Fibroblast of skin of abdomen (primary cell): ENCODE results near the gene EPB41L1.

Experiments
- DNase-seq: peaks from one replicate; pipeline ENCODE4 v3.0.0-alpha.2; 2013

Gene EPB41L1

DNA sequence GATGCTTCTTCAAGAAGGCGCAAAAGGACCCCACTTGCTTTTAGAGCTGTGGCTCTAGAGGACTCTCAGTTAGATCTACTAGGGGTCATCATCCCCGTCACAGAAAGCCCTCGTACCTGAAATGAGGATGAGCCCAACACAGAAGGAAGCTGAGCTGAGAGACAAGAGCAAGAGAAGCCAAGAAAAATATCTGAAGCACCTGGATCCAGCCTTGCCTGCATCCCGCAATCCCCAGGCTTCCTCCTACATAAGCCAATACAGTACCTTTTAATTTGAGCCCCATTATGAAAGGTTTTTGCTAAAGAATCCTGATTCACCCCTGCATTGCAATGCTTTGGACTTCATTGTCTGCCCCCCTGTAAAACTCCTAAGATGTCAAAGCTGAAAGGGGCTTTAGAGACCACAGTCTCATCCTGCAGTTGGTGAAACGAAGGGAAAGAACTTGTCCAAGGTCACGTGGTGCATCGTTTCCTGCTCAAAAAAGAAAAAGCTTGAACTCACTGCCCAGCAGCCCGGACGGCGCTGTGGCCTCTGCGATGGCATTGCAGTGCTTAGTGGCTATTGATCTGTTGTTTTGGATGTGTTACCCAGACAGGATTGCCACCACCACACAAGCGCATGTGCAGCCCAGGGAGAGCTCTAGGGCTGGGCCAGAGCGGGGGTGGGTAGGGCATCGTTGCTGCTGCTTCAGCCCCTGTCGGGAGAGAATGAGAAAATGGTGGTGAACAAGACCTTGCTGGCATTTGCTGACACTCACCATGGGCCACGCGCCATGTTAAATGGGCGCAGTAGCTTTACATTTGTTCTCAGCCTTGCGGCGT, 110.1 kb downstream of the EPB41L1 start:
- DNase-seq: no peak

DNA sequence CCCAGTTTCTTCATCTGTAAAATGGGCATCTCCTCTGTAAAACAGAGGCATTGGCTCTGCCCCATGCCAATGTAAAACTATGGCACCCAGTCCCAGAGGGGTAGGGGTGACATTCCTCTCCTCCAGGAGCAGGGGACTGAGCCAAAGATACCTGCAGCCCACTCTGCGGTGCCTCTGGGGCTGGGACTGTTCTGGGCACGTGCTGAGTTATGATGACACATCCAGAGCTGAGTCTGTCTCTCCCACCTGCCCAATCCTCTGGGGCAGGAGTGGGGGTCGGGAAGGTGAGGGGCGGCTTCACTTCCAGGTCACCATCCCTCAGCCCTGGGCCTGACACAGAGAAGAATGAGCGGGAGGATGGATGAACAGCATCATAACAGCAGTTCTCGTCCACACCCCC, 111.6 kb downstream of the EPB41L1 start:
- no peak for DNase-seq

DNA sequence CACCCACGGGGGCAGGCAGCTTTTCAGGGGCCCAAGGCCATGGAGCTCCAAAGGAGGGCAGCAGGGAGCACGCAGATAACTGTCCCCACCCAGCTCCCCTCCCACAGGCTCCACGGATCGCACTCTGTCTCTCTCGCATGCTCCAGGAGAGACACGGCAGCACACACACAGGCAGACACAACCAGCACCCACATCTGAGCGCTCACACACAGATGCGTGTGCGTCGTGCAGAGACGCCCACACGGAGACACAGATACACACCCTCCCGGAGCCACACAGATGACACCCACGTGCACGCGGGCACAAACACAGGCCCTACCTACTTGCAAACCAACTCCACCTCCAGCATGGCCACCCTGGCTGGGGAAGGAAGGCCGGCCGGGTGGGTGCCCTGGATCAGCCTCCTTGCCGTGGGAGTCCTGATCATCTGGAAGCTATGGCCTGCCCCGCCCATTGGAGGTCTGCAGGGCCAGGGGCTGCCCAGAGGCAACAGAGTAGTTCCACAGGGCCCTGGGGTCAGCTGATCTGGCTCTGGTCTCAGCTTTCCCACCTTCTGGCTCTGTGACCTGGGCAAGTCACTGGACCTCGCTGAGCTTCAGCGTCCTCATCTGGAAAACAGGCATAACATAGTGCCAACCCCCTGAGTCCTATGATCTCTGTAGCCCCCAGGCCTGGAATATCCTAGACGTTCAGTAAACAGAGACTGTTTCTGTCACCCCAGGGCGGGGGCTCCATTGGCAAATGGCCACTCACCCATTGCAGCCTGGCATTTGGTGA, 113.3 kb downstream of the EPB41L1 start:
- no peak for DNase-seq

DNA sequence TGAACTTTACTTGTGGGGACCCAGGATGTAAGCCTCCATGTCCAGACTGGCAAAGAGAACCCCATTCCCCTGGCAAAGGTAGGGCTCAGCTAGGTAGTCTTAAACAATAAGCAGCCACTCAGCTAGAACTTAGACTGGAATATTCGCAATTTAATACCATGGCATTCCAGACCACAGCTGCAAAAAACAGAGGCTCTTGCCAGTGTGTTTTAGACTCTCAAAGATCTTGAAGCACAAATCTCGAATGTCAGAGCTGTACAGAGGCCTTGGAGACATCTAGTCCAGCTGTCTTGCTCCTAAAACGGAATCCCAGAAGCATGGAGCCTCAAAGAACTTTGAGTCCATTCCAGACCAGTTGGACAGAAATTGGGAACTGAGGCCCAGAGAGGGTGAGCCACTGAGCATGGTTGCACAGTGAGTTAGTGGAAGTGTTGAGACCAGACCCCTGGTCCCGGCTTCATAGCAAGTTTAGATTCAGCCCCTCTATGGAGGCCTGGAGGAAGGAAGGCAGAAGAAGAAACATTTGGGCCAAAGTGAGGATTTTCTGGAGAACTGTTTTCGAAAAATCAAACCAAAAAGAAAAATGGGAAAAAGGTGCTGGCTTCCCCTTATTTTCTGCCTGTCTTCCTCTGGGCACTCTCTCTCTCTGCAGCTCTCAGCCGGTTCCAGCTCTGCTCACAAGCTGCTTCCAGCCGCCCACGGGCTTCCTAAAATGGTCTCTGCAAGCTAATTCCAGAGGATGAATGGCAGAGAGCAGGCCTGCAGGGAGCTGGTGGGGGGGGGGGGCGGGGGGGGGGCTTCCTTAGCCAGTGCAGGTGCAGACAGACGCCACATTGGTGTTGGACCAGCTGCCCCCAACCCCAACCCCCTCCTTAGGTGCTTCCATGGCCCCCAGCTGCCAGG, 114.2 kb downstream of the EPB41L1 start:
- DNase-seq: no peak

DNA sequence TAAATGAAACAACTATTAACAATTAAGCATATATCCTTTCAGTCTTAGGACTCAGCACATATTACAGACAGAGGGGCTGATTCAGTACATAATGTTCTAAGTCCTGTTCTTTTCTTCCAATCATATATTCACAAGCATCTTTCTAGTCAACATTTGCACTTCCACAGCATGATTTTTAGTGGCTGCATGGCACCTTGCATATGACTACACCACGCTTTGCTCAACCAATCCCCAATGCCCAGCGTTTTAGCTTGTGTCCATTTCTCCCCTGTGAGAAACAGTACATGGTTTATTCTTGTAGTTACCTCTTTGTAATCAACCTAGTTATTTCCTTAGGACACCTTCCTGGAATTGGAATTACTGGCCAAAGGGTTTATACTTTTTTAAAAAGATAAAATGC, 115.0 kb downstream of the EPB41L1 start:
- no peak for DNase-seq

DNA sequence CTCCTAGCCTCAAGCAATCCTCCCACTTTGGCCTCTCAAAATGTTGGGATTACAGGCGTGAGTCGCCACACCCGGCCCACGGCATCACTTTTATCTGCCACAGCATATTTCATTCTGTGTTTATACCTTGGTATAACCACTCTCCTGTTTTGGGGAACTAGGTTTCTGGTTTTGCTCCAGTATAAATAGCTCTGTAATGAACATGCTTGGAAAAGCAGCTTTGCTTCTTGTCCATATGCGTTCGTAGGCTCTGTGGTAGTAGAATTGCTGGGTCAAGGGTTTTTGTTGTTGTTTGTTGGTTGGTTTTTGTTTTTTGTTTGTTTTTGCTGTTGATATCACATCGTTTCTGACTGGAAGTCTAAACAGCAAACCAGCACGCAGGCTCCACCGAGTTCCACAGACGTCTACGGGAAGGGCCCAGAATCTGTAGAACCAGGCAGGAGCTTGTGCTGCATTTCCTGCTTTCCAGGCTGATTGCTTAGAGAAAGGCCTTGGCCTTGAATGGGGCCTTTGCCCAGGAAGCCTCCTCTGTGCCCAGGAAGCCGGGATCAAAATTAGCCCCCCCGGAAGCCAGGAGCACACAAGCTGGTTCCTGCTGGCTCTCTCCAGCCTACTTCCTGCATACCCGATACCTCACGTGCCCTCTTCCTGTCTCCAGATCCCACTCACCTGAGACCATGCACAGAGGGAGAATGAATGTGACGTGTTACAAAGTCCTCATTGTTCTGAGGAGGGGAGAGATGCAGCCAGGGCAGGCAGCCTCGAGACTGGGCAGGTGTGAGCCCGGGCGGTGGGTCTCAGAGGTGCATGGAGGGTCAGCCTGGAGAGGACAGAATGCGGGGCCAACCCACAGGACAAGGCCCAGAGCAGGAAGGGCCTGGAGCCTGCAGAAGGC, 116.5 kb downstream of the EPB41L1 start:
- DNase-seq: no peak

DNA sequence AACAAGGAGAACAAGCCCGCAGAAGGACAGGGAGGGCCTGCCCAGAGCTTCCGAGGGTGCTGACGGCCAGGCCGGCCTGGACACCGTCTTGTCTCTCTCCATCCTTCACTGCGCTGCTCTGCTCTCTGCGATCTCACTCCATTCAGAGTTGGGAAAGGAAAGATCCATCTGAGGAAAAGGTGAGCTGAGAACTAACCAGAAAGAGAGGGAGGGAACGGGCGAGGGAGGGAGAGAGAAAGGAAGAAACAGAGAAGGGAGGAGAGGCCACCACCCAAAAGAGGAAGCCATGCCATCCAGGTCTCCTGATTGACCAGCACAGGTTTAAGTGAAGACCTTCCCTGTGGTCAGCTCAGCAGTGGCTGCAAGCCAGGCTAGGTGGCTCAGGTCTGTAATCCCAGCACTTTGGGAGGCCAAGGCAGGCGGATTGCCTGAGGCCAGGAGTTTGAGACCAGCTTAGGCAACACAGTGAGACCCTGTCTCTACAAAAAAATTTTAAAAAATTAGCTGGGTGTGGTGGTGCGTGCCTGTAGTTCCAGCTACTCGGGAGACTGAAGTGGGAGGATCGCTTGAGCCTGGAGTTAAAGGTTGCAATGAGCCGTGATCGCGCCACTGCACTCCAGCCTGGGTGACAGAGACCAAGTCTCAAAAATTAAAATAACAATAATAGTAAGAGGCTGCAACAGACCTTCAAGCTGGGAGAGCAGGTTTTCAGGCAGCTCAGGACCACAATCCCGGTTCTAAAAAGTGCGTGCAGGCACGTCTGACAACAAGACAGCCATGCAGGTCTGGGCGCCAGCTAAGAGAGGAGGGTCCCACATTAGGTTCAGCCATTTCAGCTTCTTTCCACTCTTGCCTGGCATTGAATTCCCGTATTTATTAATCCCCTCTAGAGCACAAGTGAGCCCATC, 117.4 kb downstream of the EPB41L1 start:
- DNase-seq: no peak

DNA sequence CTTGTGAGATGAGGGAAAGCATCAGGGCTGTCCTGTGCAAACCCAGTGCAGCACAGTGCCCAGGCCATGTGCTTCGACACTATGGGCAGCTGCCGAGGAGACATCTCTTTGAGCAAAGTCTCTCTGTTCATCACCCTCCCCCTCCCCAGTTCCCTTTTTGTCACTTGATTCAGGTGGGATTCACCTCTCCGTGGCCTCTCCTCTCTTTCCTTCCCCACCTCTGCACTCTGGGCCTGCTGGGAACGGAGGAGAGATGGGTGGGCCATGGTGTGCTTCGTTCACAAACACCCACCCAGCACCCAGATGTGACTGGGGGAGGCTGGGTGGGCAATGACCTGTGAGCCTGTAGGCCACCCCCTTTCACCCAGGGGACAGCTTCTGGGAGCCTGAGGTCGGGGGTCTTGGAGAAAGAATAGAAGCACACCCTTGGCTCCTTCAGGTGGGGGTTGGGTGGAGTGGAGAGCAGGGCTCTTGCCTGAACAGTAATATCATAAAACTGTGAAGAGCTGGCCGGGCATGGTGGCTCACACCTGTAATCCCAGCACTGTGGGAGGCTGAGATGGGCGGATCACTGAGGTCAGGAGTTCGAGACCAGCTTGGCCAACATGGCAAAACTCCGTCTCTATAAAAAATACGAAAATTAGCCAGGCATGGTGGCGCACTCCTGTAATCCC, 118.1 kb downstream of the EPB41L1 start:
- DNase-seq: no peak

DNA sequence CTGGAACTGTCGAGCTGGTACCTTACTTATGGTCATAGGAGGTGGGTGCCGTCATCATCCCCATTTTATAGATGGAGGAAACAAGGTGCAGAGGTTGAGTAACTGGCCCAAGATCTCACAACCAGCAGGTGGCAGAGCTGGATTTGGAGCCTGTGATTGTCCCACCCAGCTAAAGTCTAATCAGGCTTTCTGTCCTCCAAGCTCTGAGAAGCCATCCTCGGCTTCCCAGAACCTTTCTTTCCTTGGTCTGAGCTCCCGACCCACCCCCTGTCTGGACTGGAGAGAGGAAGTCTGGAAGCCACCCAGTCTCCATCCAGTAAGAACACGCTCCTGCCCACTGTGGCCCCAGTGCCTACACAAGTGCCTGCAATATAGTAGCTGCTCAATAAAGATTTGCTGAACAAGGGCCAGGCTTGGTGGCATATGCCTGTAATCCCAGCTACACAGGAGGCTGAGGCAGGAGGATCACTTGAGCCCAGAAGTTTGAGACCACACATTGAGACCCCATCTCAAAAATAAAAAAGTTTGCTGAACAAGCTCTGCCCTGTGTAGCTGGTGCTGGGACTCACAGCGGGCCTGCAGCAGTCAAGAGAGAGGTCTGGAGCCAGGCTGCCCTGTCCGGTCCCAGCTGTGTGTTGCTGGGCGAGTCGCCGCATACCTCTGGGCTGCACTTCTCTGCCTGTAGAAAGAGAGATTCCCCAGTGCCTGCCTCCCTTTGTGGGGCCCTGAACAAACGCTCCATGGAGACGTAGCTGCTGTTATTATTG, 119.1 kb downstream of the EPB41L1 start:
- DNase-seq: no peak

DNA sequence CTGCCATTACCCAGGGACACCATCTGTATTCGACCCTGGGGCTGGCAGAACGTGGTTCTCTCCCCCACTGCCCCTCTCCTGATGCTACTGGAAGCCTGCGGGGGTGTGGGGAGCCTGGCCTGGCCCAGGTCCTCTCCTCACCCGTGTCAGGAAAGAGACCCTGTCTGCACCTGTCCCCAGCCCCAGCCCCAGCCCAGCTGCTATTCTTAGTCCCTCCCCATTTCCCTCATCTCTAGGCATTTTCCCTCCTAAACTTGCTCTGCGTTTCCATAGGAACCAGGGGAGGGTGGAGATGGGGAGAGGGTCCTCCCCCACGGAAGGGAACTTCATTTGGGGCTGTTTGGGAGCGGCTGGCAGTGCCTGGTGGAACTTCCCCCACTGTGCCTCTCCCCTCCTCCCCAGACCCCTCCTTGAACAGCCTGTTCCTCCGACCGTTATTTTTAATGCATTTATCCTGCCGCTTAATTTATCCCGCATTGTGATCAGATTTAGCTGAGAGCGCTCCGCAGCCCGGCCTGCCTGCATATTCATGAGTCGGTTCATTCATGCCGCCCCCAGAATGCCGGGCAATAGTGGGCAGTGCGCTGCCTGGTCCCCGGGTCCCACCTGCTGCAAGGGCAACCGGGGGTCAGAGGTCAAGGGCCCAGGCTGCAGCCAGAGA, 119.8 kb downstream of the EPB41L1 start:
- DNase-seq: no peak

DNA sequence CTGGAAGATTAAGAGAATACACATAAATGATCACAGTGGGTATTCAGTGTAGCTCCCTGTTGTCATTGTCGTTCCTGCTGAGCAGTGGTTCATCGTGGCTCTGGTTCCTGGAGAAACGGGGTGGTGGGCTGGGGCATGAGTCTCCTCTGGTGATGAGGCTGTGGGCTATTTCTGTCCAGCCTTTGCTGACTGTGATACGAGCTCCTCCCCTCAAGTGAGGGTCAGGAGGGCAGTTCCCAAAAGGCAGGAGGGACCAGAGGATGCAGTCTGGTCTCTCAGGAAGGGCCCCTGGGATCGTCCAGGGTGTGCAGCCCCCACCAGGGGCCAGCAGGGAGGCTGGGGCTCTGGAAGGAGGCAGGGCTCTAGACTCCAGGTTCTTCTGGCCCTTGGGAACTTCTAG, 120.5 kb downstream of the EPB41L1 start:
- no peak for DNase-seq

DNA sequence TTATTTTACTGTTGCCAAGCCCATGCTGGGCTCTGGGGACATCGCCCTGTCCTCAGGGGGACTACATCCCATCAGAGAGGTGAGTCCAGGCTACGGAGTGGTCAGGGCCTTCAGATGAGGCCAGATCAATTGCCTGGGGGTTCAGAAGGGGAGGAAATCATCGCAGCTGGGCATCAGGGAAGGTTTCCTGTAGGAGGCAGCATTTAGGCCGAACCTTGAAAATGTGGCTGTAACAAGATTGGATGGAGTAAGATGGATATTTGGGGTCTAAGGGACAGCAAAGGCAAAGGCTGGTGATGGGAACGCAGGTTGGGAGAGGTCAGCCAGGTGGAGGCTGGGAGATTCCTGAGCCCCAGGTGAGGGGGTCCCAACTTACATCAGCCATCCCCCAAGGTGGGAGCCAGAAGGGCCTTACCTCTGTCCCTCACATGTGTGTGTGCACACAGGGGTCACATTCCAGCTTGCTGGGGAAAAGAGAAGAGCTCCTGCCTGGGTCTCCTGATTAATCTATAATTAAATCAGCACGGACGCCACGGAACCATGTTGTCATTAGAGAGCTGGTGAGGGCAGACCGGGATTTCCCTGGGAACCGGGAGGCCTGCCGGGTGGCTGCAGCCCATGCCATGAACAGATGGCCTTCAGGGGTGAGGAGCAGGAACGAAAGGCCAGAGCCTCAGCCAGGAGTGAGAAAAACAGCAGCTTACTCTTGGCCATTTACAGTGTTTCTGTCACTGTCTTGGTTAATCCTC, 121.1 kb downstream of the EPB41L1 start:
- DNase-seq: no peak

DNA sequence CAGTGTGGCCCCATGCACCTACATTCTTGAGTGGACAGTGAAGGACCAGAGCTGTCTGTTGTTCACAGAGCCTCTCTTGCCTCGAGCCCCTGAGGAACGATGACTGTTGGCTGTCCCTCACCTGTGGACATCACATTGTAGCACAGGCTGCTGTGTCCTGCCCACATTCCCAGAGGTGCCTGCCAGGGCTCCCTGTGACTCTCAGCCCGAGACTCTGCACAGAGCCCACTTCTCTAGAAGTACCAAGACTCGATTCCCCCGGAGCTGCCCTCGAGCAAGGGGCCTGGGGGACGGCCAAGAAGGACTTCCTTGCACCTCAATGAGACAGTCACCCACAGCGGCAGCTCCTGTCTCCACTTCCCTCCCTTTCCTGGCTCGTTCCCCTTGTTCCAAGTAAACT, 123.0 kb downstream of the EPB41L1 start:
- no peak for DNase-seq

DNA sequence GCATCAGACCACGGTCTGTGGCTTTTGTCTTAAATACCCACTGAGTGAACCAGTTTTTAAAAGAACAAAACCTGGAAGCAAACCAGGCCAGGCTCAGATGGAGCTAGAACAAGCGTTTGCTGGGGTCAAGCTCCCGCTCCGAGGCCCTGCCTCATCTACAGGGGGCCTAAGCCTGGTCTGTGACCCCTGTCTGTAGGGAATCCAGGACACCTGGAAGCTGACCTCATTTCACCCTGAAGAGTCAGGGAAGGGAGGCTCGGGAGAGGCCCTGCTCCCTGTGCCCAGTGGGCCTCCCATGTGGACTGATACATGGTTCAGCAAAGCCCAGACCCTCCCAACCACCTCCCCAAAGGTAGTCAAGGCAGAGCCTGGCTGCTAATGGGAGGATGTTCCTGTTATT, 124.8 kb downstream of the EPB41L1 start:
- DNase-seq: no peak

DNA sequence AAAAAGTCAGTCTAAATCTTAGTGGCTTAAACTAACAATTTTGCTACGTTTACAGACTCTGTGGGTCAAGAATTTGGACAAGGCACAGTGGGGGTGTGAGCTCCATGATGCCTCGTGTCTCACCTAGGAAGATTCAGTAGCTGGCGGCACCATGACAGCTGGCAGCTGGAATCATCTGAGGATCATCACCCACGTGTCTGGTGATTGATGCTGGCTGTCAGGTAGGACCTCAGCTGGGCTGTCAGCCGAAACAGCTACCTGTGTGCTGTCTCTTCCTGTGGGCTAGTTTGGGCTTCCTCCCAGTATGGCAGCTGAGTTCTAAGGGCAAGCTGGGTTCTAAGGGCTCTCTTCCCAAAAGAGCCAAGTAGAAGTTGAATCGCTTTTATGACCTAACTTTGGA, 125.2 kb downstream of the EPB41L1 start:
- DNase-seq: no peak

DNA sequence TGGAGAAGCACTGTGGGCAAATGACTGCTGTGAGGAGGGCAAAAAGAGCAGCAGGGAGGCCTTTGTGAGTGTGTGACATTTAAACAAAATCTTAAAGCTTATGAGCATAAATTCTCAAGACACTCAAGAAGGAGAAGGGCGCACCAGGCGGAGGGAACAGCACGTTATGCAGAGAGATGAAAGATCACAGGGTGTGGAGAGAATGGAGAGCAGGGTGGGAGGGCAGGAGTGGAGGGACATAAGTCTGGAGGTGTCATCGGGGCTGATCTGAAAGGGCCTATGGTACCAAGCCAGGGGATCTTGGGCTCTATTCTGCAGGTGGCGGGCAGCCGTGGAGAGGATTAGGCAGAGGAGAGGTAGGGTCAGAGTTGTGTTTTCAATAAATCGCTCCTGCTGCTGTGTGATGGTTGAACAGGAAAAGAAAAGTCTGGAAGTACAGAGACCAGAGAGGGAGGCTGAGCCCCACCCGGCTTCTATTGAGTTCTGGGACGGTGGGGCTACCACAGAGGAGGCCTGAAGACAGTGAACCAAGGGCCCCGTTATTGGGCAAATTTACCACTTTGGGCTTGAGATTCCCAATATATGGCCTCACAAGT, 127.3 kb downstream of the EPB41L1 start:
- no peak for DNase-seq
